WTC11 (cell line): ENCODE data around the gene SLC24A3. TPM values are rescaled to one million over a fixed set of nuclear protein-coding genes. Genes with fewer than 3 reads are reported as not detected.

Source experiments
- ATAC-seq: fragments of 200-7000 bp; cut with Tn5 transposase; 2 replicates; pipeline ENCODE4 v1.10.0; 2021; ENCODE audit warnings: mild to moderate bottlenecking, moderate library complexity
- CTCF ChIA-PET: fragments of 300-600 bp; sonication (Branson Sonifier 250); formaldehyde crosslinking; loops from one replicate; lab custom pipeline; 2021; ENCODE audit warnings: antibody characterized with exemption; lab: Charles Lee
- POLR2A ChIA-PET: fragments of 350-600 bp; sonication (Branson Sonifier 250); formaldehyde crosslinking; loops from one replicate; lab custom pipeline; 2021; ENCODE audit warnings: antibody characterized with exemption; lab: Charles Lee
- DNase-seq: peaks from one replicate; pipeline ENCODE4 v3.0.0; 2021; ENCODE audit warnings: low spot score
- H3K27ac Mint-ChIP-seq: 2 replicates; pipeline ENCODE4 v1.8.0; 2021; ENCODE audit warnings: mixed read lengths
- H3K27me3 Mint-ChIP-seq: 2 replicates; pipeline ENCODE4 v1.8.0; 2021; ENCODE audit warnings: low read depth, mild to moderate bottlenecking, moderate library complexity, mixed read lengths
- H3K36me3 Mint-ChIP-seq: 2 replicates; pipeline ENCODE4 v1.8.0; 2021; ENCODE audit warnings: mixed read lengths
- H3K4me1 Mint-ChIP-seq: 2 replicates; pipeline ENCODE4 v1.8.0; 2022; ENCODE audit warnings: mixed read lengths
- H3K4me3 Mint-ChIP-seq: 2 replicates; pipeline ENCODE4 v1.8.0; 2021; ENCODE audit warnings: mild to moderate bottlenecking, moderate library complexity, mixed read lengths
- H3K9me3 Mint-ChIP-seq: 2 replicates; pipeline ENCODE4 v1.8.0; 2021; ENCODE audit warnings: mixed read lengths
- AFF4 ChIP-seq: sonication (generic); formaldehyde crosslinking; IDR thresholded peaks from 2 replicates; pipeline ENCODE4 v1.8.1; 2023; ENCODE audit warnings: mild to moderate bottlenecking, missing genetic modification reagents, borderline replicate concordance
- AR ChIP-seq: fragments of 250-450 bp; sonication (Bioruptor Pico); IDR thresholded peaks from 2 replicates; pipeline ENCODE4 v1.9.0; 2021; ENCODE audit warnings: mild to moderate bottlenecking
- E2F1 ChIP-seq: sonication (generic); formaldehyde crosslinking; IDR thresholded peaks from 2 replicates; pipeline ENCODE4 v1.8.0; 2022; ENCODE audit warnings: mild to moderate bottlenecking, missing genetic modification reagents
- FOXK1 ChIP-seq: sonication (generic); formaldehyde crosslinking; IDR thresholded peaks from 2 replicates; pipeline ENCODE4 v1.8.0; 2022; ENCODE audit warnings: mild to moderate bottlenecking, moderate library complexity, missing genetic modification reagents
- MXD4 ChIP-seq: fragments of 250-450 bp; sonication (Bioruptor Pico); IDR thresholded peaks from 2 replicates; pipeline ENCODE4 v1.8.0; 2021; ENCODE audit warnings: mild to moderate bottlenecking, moderate library complexity, borderline replicate concordance
- TEAD4 ChIP-seq: sonication (generic); formaldehyde crosslinking; IDR thresholded peaks from 2 replicates; pipeline ENCODE4 v1.8.0; 2022; ENCODE audit warnings: mild to moderate bottlenecking, missing genetic modification reagents
- ZBTB21 ChIP-seq: sonication (generic); formaldehyde crosslinking; IDR thresholded peaks from 2 replicates; pipeline ENCODE4 v1.8.1; 2023; ENCODE audit warnings: mild to moderate bottlenecking, missing genetic modification reagents, borderline replicate concordance
- ZNF416 ChIP-seq: fragments of 250-450 bp; sonication (Bioruptor Pico); IDR thresholded peaks from 2 replicates; pipeline ENCODE4 v1.9.0; 2021; ENCODE audit warnings: mild to moderate bottlenecking, inconsistent platforms
- ZSCAN18 ChIP-seq: fragments of 250-450 bp; sonication (Bioruptor Pico); IDR thresholded peaks from 2 replicates; pipeline ENCODE4 v2.1.2; 2022; ENCODE audit warnings: mild to moderate bottlenecking, moderate library complexity
- total RNA-seq: library from RNA; stranded (reverse); gene quantifications from 3 replicates; pipeline ENCODE4 v1.2.3, GENCODE V29; 2021
- TF ChIP-seq, protein P1 (sequence below): sonication (generic); formaldehyde crosslinking; IDR thresholded peaks from 2 replicates; pipeline ENCODE4 v1.8.1; 2023; ENCODE audit warnings: mild to moderate bottlenecking, missing genetic modification reagents
- TF ChIP-seq, protein P2 (sequence below): fragments of 250-450 bp; sonication (Bioruptor Pico); IDR thresholded peaks from 2 replicates; pipeline ENCODE4 v1.9.0; 2021; ENCODE audit warnings: mild to moderate bottlenecking, borderline replicate concordance
- TF ChIP-seq, protein P3 (sequence below): sonication (generic); formaldehyde crosslinking; IDR thresholded peaks from 2 replicates; pipeline ENCODE4 v1.8.1; 2023; ENCODE audit warnings: mild to moderate bottlenecking, moderate library complexity, missing genetic modification reagents

SLC24A3 gene
- total RNA-seq, 1 experiment from 2014 or later, result 5.7 TPM

- TF ChIP-seq AFF4 (CRISPR knock-in tag), result no peak
- no peak for TF ChIP-seq ZBTB21 (CRISPR knock-in tag)
Measured at GRCh38 chr20:19557291-19557690, 344.8 kb downstream of the SLC24A3 start (continued).

- no peaks in the 10 kb centered on the region for H3K36me3 Mint-ChIP-seq
- H3K4me3 Mint-ChIP-seq, result no peak overlapping the region
- CTCF ChIA-PET, result no interaction called here
- no peak for TF ChIP-seq AR (CRISPR knock-in tag)
- TF ChIP-seq, protein P1, sequence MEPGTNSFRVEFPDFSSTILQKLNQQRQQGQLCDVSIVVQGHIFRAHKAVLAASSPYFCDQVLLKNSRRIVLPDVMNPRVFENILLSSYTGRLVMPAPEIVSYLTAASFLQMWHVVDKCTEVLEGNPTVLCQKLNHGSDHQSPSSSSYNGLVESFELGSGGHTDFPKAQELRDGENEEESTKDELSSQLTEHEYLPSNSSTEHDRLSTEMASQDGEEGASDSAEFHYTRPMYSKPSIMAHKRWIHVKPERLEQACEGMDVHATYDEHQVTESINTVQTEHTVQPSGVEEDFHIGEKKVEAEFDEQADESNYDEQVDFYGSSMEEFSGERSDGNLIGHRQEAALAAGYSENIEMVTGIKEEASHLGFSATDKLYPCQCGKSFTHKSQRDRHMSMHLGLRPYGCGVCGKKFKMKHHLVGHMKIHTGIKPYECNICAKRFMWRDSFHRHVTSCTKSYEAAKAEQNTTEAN, result no peak
- TF ChIP-seq, protein P2, sequence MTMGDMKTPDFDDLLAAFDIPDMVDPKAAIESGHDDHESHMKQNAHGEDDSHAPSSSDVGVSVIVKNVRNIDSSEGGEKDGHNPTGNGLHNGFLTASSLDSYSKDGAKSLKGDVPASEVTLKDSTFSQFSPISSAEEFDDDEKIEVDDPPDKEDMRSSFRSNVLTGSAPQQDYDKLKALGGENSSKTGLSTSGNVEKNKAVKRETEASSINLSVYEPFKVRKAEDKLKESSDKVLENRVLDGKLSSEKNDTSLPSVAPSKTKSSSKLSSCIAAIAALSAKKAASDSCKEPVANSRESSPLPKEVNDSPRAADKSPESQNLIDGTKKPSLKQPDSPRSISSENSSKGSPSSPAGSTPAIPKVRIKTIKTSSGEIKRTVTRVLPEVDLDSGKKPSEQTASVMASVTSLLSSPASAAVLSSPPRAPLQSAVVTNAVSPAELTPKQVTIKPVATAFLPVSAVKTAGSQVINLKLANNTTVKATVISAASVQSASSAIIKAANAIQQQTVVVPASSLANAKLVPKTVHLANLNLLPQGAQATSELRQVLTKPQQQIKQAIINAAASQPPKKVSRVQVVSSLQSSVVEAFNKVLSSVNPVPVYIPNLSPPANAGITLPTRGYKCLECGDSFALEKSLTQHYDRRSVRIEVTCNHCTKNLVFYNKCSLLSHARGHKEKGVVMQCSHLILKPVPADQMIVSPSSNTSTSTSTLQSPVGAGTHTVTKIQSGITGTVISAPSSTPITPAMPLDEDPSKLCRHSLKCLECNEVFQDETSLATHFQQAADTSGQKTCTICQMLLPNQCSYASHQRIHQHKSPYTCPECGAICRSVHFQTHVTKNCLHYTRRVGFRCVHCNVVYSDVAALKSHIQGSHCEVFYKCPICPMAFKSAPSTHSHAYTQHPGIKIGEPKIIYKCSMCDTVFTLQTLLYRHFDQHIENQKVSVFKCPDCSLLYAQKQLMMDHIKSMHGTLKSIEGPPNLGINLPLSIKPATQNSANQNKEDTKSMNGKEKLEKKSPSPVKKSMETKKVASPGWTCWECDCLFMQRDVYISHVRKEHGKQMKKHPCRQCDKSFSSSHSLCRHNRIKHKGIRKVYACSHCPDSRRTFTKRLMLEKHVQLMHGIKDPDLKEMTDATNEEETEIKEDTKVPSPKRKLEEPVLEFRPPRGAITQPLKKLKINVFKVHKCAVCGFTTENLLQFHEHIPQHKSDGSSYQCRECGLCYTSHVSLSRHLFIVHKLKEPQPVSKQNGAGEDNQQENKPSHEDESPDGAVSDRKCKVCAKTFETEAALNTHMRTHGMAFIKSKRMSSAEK, result no peak
- TF ChIP-seq, protein P3, sequence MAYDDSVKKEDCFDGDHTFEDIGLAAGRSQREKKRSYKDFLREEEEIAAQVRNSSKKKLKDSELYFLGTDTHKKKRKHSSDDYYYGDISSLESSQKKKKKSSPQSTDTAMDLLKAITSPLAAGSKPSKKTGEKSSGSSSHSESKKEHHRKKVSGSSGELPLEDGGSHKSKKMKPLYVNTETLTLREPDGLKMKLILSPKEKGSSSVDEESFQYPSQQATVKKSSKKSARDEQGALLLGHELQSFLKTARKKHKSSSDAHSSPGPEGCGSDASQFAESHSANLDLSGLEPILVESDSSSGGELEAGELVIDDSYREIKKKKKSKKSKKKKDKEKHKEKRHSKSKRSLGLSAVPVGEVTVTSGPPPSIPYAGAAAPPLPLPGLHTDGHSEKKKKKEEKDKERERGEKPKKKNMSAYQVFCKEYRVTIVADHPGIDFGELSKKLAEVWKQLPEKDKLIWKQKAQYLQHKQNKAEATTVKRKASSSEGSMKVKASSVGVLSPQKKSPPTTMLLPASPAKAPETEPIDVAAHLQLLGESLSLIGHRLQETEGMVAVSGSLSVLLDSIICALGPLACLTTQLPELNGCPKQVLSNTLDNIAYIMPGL, result no peak
- TF ChIP-seq MXD4 (CRISPR knock-in tag), result no peak
- TF ChIP-seq FOXK1 (CRISPR knock-in tag), result no peak
- TF ChIP-seq TEAD4 (CRISPR knock-in tag), result no peak
- no peak for TF ChIP-seq ZBTB21 (CRISPR knock-in tag)
- TF ChIP-seq E2F1 (CRISPR knock-in tag), result no peak
- TF ChIP-seq ZNF416 (CRISPR knock-in tag), result no peak
- TF ChIP-seq ZSCAN18 (CRISPR knock-in tag), result no peak
- H3K4me1 Mint-ChIP-seq, result peaks cover 6% of the 10 kb centered on the region
- POLR2A ChIA-PET, result interaction anchor here (0.6 kb wide), 1 partner anchor 296 kb away, joined by 3 read pairs; no protein-coding TSS in a partner anchor
- H3K27me3 Mint-ChIP-seq, result no peaks in the 10 kb centered on the region
- DNase-seq, result no peak
- no peak overlapping the region for H3K27ac Mint-ChIP-seq
- peaks cover 4% of the 10 kb centered on the region; the same call in 1 of the 2 replicates for H3K9me3 Mint-ChIP-seq
- ATAC-seq, result no peak
Measured at GRCh38 chr20:19560881-19561480, 348.5 kb downstream of the SLC24A3 start.
